ENCODE measurements around the gene IQSEC3. TPM values are rescaled to one million over a fixed set of nuclear protein-coding genes. Genes with fewer than 3 reads are reported as not detected.

Gene IQSEC3
- total RNA-seq, 1 experiment from 2014 or later: not detected

GRCh38 chr12:143964-144649 is 77.5 kb downstream of the IQSEC3 start:
- ChIA-PET POLR2A (no interaction called here), CTCF (no interaction called here)
- Histone ChIP-seq H3K27ac (ENCODE audit: low read length) (no peak overlapping the region), H3K4me1 (ENCODE audit: control insufficient read depth, insufficient read depth, low read length) (no peaks in the 10 kb centered on the region), H3K4me3 (ENCODE audit: low read depth in 2 of 2, low read length in 2 of 2) (no peak overlapping the region), H3K36me3 (ENCODE audit: control insufficient read depth, insufficient read depth, low read length) (no peaks in the 10 kb centered on the region), H3K27me3 (ENCODE audit: control insufficient read depth, insufficient read depth, low read length) (no peaks in the 10 kb centered on the region), H3K9me3 (ENCODE audit: control insufficient read depth, insufficient read depth, low read depth, low read length) (no peaks in the 10 kb centered on the region)
- in situ Hi-C loops (cut with HindIII; ENCODE audit: low pct_unique_long_range_greater_than_20kb, low sequenced_read_pairs): no loop called here
- BruUV-seq (replicated peaks): no TSS peak
- no peak for DNase-seq (ENCODE audit: low read depth, low spot score)
- intact Hi-C loops (cut with micrococcal nuclease; ENCODE audit: unreplicated experiment): no loop called here
- no peak for ATAC-seq
- TF ChIP-seq CTCF (IDR thresholded peaks at IDR 0.05) (no peak), POLR2AphosphoS5 (IDR thresholded peaks at IDR 0.05; ENCODE audit: low read depth, low read length) (no peak), TCF7L2 (IDR thresholded peaks at IDR 0.05; ENCODE audit: low read depth, low read length) (no peak), SIN3A (IDR thresholded peaks at IDR 0.05; ENCODE audit: borderline replicate concordance, insufficient read depth, low read depth, low read length) (no peak), REST (IDR thresholded peaks at IDR 0.05; ENCODE audit: insufficient read depth in 1 of 2, low read depth in 2 of 2, low read length in 1 of 2) (no peak)

- in situ Hi-C loops (cut with HindIII; ENCODE audit: low pct_unique_long_range_greater_than_20kb, low sequenced_read_pairs) (no loop called here), intact Hi-C loops (cut with micrococcal nuclease; ENCODE audit: unreplicated experiment) (no loop called here)
- CTCF ChIA-PET: no interaction called here
- Histone ChIP-seq H3K36me3 (ENCODE audit: control insufficient read depth, insufficient read depth, low read length) (no peaks in the 10 kb centered on the region), H3K27ac (ENCODE audit: low read length) (no peak overlapping the region), H3K4me3 (ENCODE audit: low read depth in 2 of 2, low read length in 2 of 2) (no peak overlapping the region), H3K4me1 (ENCODE audit: control insufficient read depth, insufficient read depth, low read length) (no peaks in the 10 kb centered on the region), H3K9me3 (ENCODE audit: control insufficient read depth, insufficient read depth, low read depth, low read length) (no peaks in the 10 kb centered on the region), H3K27me3 (ENCODE audit: control insufficient read depth, insufficient read depth, low read length) (no peaks in the 10 kb centered on the region)
- DNase-seq (ENCODE audit: low read depth, low spot score) (no peak), ATAC-seq (no peak)
- POLR2A ChIA-PET: no interaction called here
- BruUV-seq (replicated peaks): no TSS peak
- TF ChIP-seq TCF7L2 (IDR thresholded peaks at IDR 0.05; ENCODE audit: low read depth, low read length) (no peak), CTCF (IDR thresholded peaks at IDR 0.05) (no peak), REST (IDR thresholded peaks at IDR 0.05; ENCODE audit: insufficient read depth in 1 of 2, low read depth in 2 of 2, low read length in 1 of 2) (no peak), SIN3A (IDR thresholded peaks at IDR 0.05; ENCODE audit: borderline replicate concordance, insufficient read depth, low read depth, low read length) (no peak), POLR2AphosphoS5 (IDR thresholded peaks at IDR 0.05; ENCODE audit: low read depth, low read length) (no peak)
Measured at GRCh38 chr12:144650-145284, 78.2 kb downstream of the IQSEC3 start.
